H1 (cell line): ENCODE results near the gene MBD3L2. TPM values are rescaled to one million over a fixed set of nuclear protein-coding genes. Genes with fewer than 3 reads are reported as not detected.
A peak's percentile ranks its signal among the peaks of the same experiment; 100 is the strongest.

Experiments
- CTCF ChIA-PET: fragments of 300-600 bp; sonication (Branson Sonifier 250); formaldehyde crosslinking; loops from one replicate; lab custom pipeline; 2021; ENCODE audit not compliant: partially characterized antibody; lab: Charles Lee
- POLR2A ChIA-PET: fragments of 300-600 bp; sonication (Branson Sonifier 250); formaldehyde crosslinking; loops from one replicate; lab custom pipeline; 2021; ENCODE audit warnings: inconsistent platforms; ENCODE audit not compliant: partially characterized antibody; lab: Charles Lee
- DNase-seq, 2 experiments: peaks; one replicate each; pipeline versions ENCODE4 v3.0.0 to v3.0.0-alpha.2; 2010 to 2022; ENCODE audit warnings: low spot score in 2 of 2, low read depth in 1 of 2, mixed read lengths in 1 of 2
- FAIRE-seq: peaks from 2 replicates; lab custom pipeline; 2011; peaks lifted over from hg19 to GRCh38; lab: Jason Lieb, UNC
- H2AFZ ChIP-seq: 2 replicates; pipeline ENCODE4 v1.8.1; 2012; ENCODE audit warnings: low read length, inconsistent platforms
- H2AK5ac ChIP-seq: 2 replicates; pipeline ENCODE4 v1.6.1; 2013; ENCODE audit warnings: low read depth, low read length
- H2BK120ac ChIP-seq: replicated peaks from 2 replicates; pipeline ENCODE3; 2013; ENCODE audit warnings: low read depth, low read length, inconsistent platforms
- H2BK12ac ChIP-seq: 2 replicates; pipeline ENCODE4 v1.6.1; 2013; ENCODE audit warnings: low read depth, low read length
- H2BK15ac ChIP-seq: 2 replicates; pipeline ENCODE4 v1.6.1; 2013; ENCODE audit warnings: low read length
- H2BK20ac ChIP-seq: 2 replicates; pipeline ENCODE4 v1.6.1; 2013; ENCODE audit warnings: low read length
- H2BK5ac ChIP-seq: 2 replicates; pipeline ENCODE4 v1.6.1; 2013; ENCODE audit warnings: low read depth, low read length
- H3K14ac ChIP-seq: 2 replicates; pipeline ENCODE4 v1.6.1; 2013; ENCODE audit warnings: inconsistent platforms; ENCODE audit not compliant: insufficient read length
- H3K18ac ChIP-seq: 2 replicates; pipeline ENCODE4 v1.6.1; 2013; ENCODE audit warnings: low read length; ENCODE audit errors: extremely low read depth
- H3K23ac ChIP-seq: 2 replicates; pipeline ENCODE4 v1.6.1; 2013; ENCODE audit warnings: inconsistent platforms; ENCODE audit not compliant: insufficient read length
- H3K23me2 ChIP-seq: 2 replicates; pipeline ENCODE4 v1.6.1; 2013; ENCODE audit warnings: low read depth, low read length
- H3K27ac ChIP-seq: 2 replicates; pipeline ENCODE4 v1.6.1; 2011; ENCODE audit warnings: low read depth, low read length, inconsistent platforms
- H3K27me3 ChIP-seq, 4 experiments: replicated peaks in 1 of 4; 1 replicate in 1 of 4; 2 replicates in 3 of 4; pipeline versions ENCODE4 v1.6.1 to v1.8.1; 2011 to 2013; ENCODE audit warnings: low read length in 3 of 4, mild to moderate bottlenecking in 3 of 4, inconsistent platforms in 2 of 4, mixed read lengths in 2 of 4, moderate library complexity in 1 of 4; ENCODE audit not compliant: control insufficient read depth in 3 of 4, insufficient read depth in 3 of 4; ENCODE audit errors: extremely low read depth in 1 of 4
- H3K36me3 ChIP-seq, 4 experiments: 2 replicates each; pipeline versions ENCODE4 v1.6.1 to v1.8.1; 2011 to 2013; ENCODE audit warnings: mild to moderate bottlenecking in 4 of 4, low read length in 3 of 4, moderate library complexity in 2 of 4, control low read depth in 1 of 4, inconsistent platforms in 1 of 4; ENCODE audit not compliant: insufficient read depth in 4 of 4, control insufficient read depth in 2 of 4
- H3K4ac ChIP-seq: replicated peaks from 2 replicates; pipeline ENCODE3; 2013; ENCODE audit warnings: low read length, low read depth, mixed read lengths, inconsistent platforms; ENCODE audit not compliant: insufficient read length
- H3K4me1 ChIP-seq, 4 experiments: replicated peaks in 1 of 4; 1 replicate in 1 of 4; 2 replicates in 3 of 4; pipeline versions ENCODE4 v1.6.1 to v1.8.1; 2011 to 2013; ENCODE audit warnings: low read length in 3 of 4, inconsistent platforms in 2 of 4, mixed read lengths in 1 of 4; ENCODE audit not compliant: insufficient read depth in 4 of 4, control insufficient read depth in 3 of 4
- H3K4me2 ChIP-seq, 2 experiments: 2 replicates each; pipeline versions ENCODE4 v1.6.1 to v1.8.1; 2011 to 2013; ENCODE audit warnings: low read depth in 2 of 2, low read length in 2 of 2, control low read depth in 1 of 2, inconsistent platforms in 1 of 2, mild to moderate bottlenecking in 1 of 2; ENCODE audit not compliant: insufficient read depth in 1 of 2
- H3K4me3 ChIP-seq, 4 experiments: fragments of 200-600, 300-600 bp in 1 of 4; sonication (generic), shearing (Covaris generic), sonication (Bioruptor Twin) in 1 of 4; 2 replicates each; pipeline versions ENCODE4 v1.5.1 to v1.8.1; 2011 to 2016; ENCODE audit warnings: low read length in 4 of 4, low read depth in 3 of 4, control low read depth in 2 of 4, inconsistent platforms in 2 of 4, mild to moderate bottlenecking in 2 of 4, mixed read lengths in 1 of 4, moderate library complexity in 1 of 4; ENCODE audit not compliant: insufficient read depth in 2 of 4; ENCODE audit errors: extremely low read depth in 1 of 4
- H3K56ac ChIP-seq: replicated peaks from 2 replicates; pipeline ENCODE3; 2013; ENCODE audit warnings: low read depth, mild to moderate bottlenecking, mixed read lengths, low read length, inconsistent platforms; ENCODE audit not compliant: insufficient read length
- H3K79me1 ChIP-seq: 2 replicates; pipeline ENCODE4 v1.6.1; 2013; ENCODE audit warnings: low read depth, low read length, control low read depth
- H3K79me2 ChIP-seq, 2 experiments: 2 replicates each; pipeline versions ENCODE4 v1.6.1 to v1.8.1; 2012 to 2013; ENCODE audit warnings: low read length in 2 of 2, mild to moderate bottlenecking in 2 of 2, inconsistent platforms in 1 of 2; ENCODE audit not compliant: insufficient read depth in 2 of 2, control insufficient read depth in 1 of 2
- H3K9ac ChIP-seq, 4 experiments: replicated peaks in 1 of 4; 1 replicate in 1 of 4; 2 replicates in 3 of 4; pipeline versions ENCODE4 v1.6.1 to v1.8.1; 2011 to 2013; ENCODE audit warnings: low read depth in 3 of 4, low read length in 3 of 4, control low read depth in 2 of 4, mild to moderate bottlenecking in 2 of 4, moderate library complexity in 2 of 4, inconsistent platforms in 1 of 4; ENCODE audit errors: extremely low read depth in 1 of 4
- H3K9me3 ChIP-seq, 2 experiments: 2 replicates each; pipeline versions ENCODE4 v1.6.1 to v1.8.1; 2012 to 2013; ENCODE audit warnings: mild to moderate bottlenecking in 2 of 2, moderate library complexity in 2 of 2, control low read depth in 1 of 2, inconsistent platforms in 1 of 2, low read depth in 1 of 2, low read length in 1 of 2, mixed read lengths in 1 of 2; ENCODE audit not compliant: insufficient read depth in 2 of 2
- H4K20me1 ChIP-seq, 2 experiments: replicated peaks in 1 of 2; 2 replicates each; pipeline versions ENCODE3 to v1.8.1; 2011 to 2013; ENCODE audit warnings: inconsistent platforms in 2 of 2, low read length in 2 of 2, mild to moderate bottlenecking in 1 of 2; ENCODE audit not compliant: insufficient read depth in 2 of 2, control insufficient read depth in 1 of 2
- H4K5ac ChIP-seq: 2 replicates; pipeline ENCODE4 v1.6.1; 2013; ENCODE audit warnings: low read length, low read depth, mixed read lengths, inconsistent platforms; ENCODE audit not compliant: insufficient read length
- H4K8ac ChIP-seq: 2 replicates; pipeline ENCODE4 v1.8.0; 2013; ENCODE audit warnings: mild to moderate bottlenecking, moderate library complexity, low read length, inconsistent platforms; ENCODE audit not compliant: insufficient read depth; ENCODE audit errors: extremely low read depth
- H4K91ac ChIP-seq: replicated peaks from 2 replicates; pipeline ENCODE3; 2013; ENCODE audit warnings: low read length, mixed read lengths, inconsistent platforms; ENCODE audit not compliant: insufficient read length
- EP300 ChIP-seq, 2 experiments: IDR thresholded peaks; 1 replicate in 1 of 2; 2 replicates in 1 of 2; pipeline ENCODE4 v1.6.1; 2011 to 2012; ENCODE audit warnings: low read depth in 2 of 2, low read length in 2 of 2, mild to moderate bottlenecking in 2 of 2, borderline replicate concordance in 1 of 2, inconsistent platforms in 1 of 2, moderate library complexity in 1 of 2
- HDAC6 ChIP-seq: IDR thresholded peaks from one replicate; pipeline ENCODE4 v1.7.1; 2012; ENCODE audit warnings: low read depth, mild to moderate bottlenecking, inconsistent platforms, low read length, moderate library complexity
- KDM4A ChIP-seq: IDR thresholded peaks from one replicate; pipeline ENCODE4 v1.7.1; 2012; ENCODE audit warnings: low read depth, mild to moderate bottlenecking, moderate library complexity, low read length, inconsistent platforms; ENCODE audit not compliant: severe bottlenecking
- SP2 ChIP-seq: IDR thresholded peaks from 2 replicates; pipeline ENCODE4 v1.6.1; 2012; ENCODE audit warnings: mild to moderate bottlenecking, low read length, inconsistent platforms
- WGBS, 2 experiments: shearing (Covaris generic) in 1 of 2; methylation state at CpG; one replicate each; pipeline versions ENCODE4 v1.1.6 to v1.1.7; 2013 to 2015; ENCODE audit warnings: low lambda C conversion rate in 2 of 2, mixed read lengths in 2 of 2, inconsistent platforms in 1 of 2, low coverage in 1 of 2, missing lambda C conversion rate in 1 of 2; ENCODE audit not compliant: insufficient replicate concordance in 2 of 2, insufficient coverage in 1 of 2, insufficient read length in 1 of 2; ENCODE audit errors: extremely low coverage in 1 of 2, missing lambda C conversion rate in 1 of 2; 5-methylcytosine and 5-hydroxymethylcytosine counted together
- polyA plus RNA-seq, 7 experiments: library from polyadenylated mRNA; depleted of rRNA in 3 of 7; stranded (reverse) in 5 of 7; unstranded in 2 of 7; fragments of >200 nt in 5 of 7; fragments of 200-250 nt in 2 of 7; gene quantifications; 1 replicate in 5 of 7; 2 replicates in 1 of 7; 4 replicates in 1 of 7; pipeline versions ENCODE4 v1.2.1 to v1.2.3, GENCODE V29; 2011 to 2013; ENCODE audit warnings: missing spikeins in 2 of 7, mixed read lengths in 2 of 7
- total RNA-seq: library from RNA; stranded (reverse); fragmentation: NEBNext Ultra II Directional; extraction: Animal tissue kit (Norgen Biotek cat#: 25700); gene quantifications from 2 replicates; pipeline ENCODE4 v1.2.1, GENCODE V29; 2021

Gene MBD3L2
- total and polyA plus RNA-seq, 2 of the 8 experiments (the other 6 are each of a cell fraction or from before 2014, with no cell fraction given), result not detected

GRCh38 chr19:7099597-7099921, 50.4 kb downstream of the MBD3L2 start:
- H3K4me3 ChIP-seq, result peak overlapping the region; percentile 51 to 75 (median 70)
- H3K79me1 ChIP-seq, result no peaks in the 10 kb centered on the region
- H2AK5ac ChIP-seq, result no peak overlapping the region
- no peak overlapping the region for H3K18ac ChIP-seq
- DNase-seq, result peak in 1 of 2 experiments; percentile 71
- H3K9ac ChIP-seq, result peak overlapping the region in 2 of 4 experiments; percentile 85 to 86; a peak in 4 of 7 replicates
- H3K14ac ChIP-seq, result no peak overlapping the region
- H3K27ac ChIP-seq, result peak overlapping the region; percentile 87; the same call in 1 of the 2 replicates
- 0 out of 2 replicates have a peak overlapping the region, but pooled peaks have one; percentile 17 for H2BK12ac ChIP-seq
- H3K4me1 ChIP-seq, result peaks cover 0 to 4% (median 0%) of the 10 kb centered on the region in 4 experiments; a peak in 1 of 7 replicates
- H3K23me2 ChIP-seq, result peaks cover 4% of the 10 kb centered on the region; the same call in 1 of the 2 replicates
- no peaks in the 10 kb centered on the region for H3K27me3 ChIP-seq
- no peak overlapping the region for H2BK120ac ChIP-seq
- H2BK15ac ChIP-seq, result no peak overlapping the region
- no peak overlapping the region for H3K4ac ChIP-seq
- peaks cover 0 to 4% (median 1%) of the 10 kb centered on the region in 4 experiments; a peak in 1 of 8 replicates for H3K36me3 ChIP-seq
- peak overlapping the region; percentile 97; the same call in 1 of the 2 replicates for H2BK5ac ChIP-seq
- peak overlapping the region; percentile 69 to 76 for H3K4me2 ChIP-seq
- CTCF ChIA-PET, result interaction anchor here (1.0 to 5.8 kb wide), 7 partner anchors 11 to 281 kb away, joined by 3 to 52 read pairs (median 4); partner anchors contain the start of gene ARHGEF18
- H4K5ac ChIP-seq, result no peak overlapping the region
- no peak overlapping the region for H3K56ac ChIP-seq
- no peaks in the 10 kb centered on the region for H4K20me1 ChIP-seq
- peaks cover 4 to 7% of the 10 kb centered on the region in 2 experiments for H3K9me3 ChIP-seq
- H4K91ac ChIP-seq, result no peak overlapping the region
- 50% methylated on average over 3 of the region's 9 CpGs; no CpG with 5 or more reads in 1 of the 2 experiments for WGBS, 2 experiments
- H3K23ac ChIP-seq, result no peak overlapping the region
- FAIRE-seq, result no peak
- H2AFZ ChIP-seq, result no peak overlapping the region
- POLR2A ChIA-PET, result interaction anchor here (0.6 to 2.6 kb wide), 6 partner anchors 11 to 567 kb away, joined by 3 to 8 read pairs (median 6); partner anchors contain the start of gene ZNF557
- no peak overlapping the region for H2BK20ac ChIP-seq
- H4K8ac ChIP-seq, result no peak overlapping the region
- H3K79me2 ChIP-seq, result no peaks in the 10 kb centered on the region
- peak; percentile 11 for TF ChIP-seq KDM4A
- no peak for TF ChIP-seq HDAC6
- TF ChIP-seq SP2, result no peak
- no peak for TF ChIP-seq EP300 (IDR thresholded peaks at IDR 0.05; ENCODE audit: borderline replicate concordance in 1 of 2, low read depth in 2 of 2, low read length in 2 of 2)
